Small intestine (tissue), 7 donors: ENCODE measurements around the gene CATSPERD. TPM values are rescaled to one million over a fixed set of nuclear protein-coding genes. Genes with fewer than 3 reads are reported as not detected.
"Not testable (repeated sequence)": the region's sequence is repeated elsewhere in the genome, so short reads cannot be mapped to it uniquely, and the experiment has no call there.

Source experiments
- DNase-seq, 2 donors: peaks; one replicate each; pipeline versions ENCODE4 v3.0.0 to v3.0.0-alpha.2; 2013
- FAIRE-seq: peaks from 2 replicates; lab custom pipeline; 2012; peaks lifted over from hg19 to GRCh38; lab: Jason Lieb, UNC
- H3K27ac ChIP-seq, 3 donors: one replicate each; pipeline ENCODE4 v1.5.1; 2013; ENCODE audit warnings: low read length in 2 of 3, mild to moderate bottlenecking in 2 of 3, control low read depth in 1 of 3, inconsistent platforms in 1 of 3, low read depth in 1 of 3, moderate library complexity in 1 of 3
- H3K27me3 ChIP-seq, 3 donors: one replicate each; pipeline ENCODE4 v1.6.1; 2013; ENCODE audit warnings: low read length in 3 of 3, inconsistent platforms in 1 of 3; ENCODE audit not compliant: control insufficient read depth in 3 of 3, insufficient read depth in 3 of 3
- H3K36me3 ChIP-seq, 3 donors: one replicate each; pipeline ENCODE4 v1.6.1; 2013; ENCODE audit warnings: low read length in 3 of 3, inconsistent platforms in 1 of 3, low read depth in 1 of 3, mild to moderate bottlenecking in 1 of 3, moderate library complexity in 1 of 3; ENCODE audit not compliant: control insufficient read depth in 3 of 3, insufficient read depth in 2 of 3
- H3K4me1 ChIP-seq, 3 donors: one replicate each; pipeline ENCODE4 v1.6.1; 2013; ENCODE audit warnings: low read length in 2 of 3, inconsistent platforms in 1 of 3, low read depth in 1 of 3, mild to moderate bottlenecking in 1 of 3, moderate library complexity in 1 of 3; ENCODE audit not compliant: control insufficient read depth in 3 of 3, insufficient read depth in 2 of 3
- H3K4me3 ChIP-seq, 3 donors: one replicate each; pipeline ENCODE4 v1.5.1; 2013; ENCODE audit warnings: low read length in 3 of 3, control low read depth in 1 of 3, inconsistent platforms in 1 of 3, low read depth in 1 of 3, mild to moderate bottlenecking in 1 of 3, moderate library complexity in 1 of 3
- H3K9me3 ChIP-seq, 2 donors: one replicate each; pipeline ENCODE4 v1.6.1; 2013; ENCODE audit warnings: low read depth in 1 of 2, low read length in 1 of 2; ENCODE audit not compliant: control insufficient read depth in 2 of 2, insufficient read depth in 1 of 2
- WGBS, 3 donors: extraction: QIAGEN DNeasy Blood & Tissue Kit; methylation state at CpG; one replicate each; pipeline ENCODE4 v1.1.7; 2013; 5-methylcytosine and 5-hydroxymethylcytosine counted together
- polyA plus RNA-seq, 4 donors: library from polyadenylated mRNA; stranded (reverse) in 3 of 4; unstranded in 1 of 4; fragments of 200-250 nt in 3 of 4; fragments of 120-200 nt in 1 of 4; gene quantifications; one replicate each; pipeline versions ENCODE4 v1.2.1 to v1.2.3, GENCODE V29; 2013
- donor health status: healthy with polysubstance abuse.
- donor health status: control.
- donor health status: control.
- donor health status: Bipolar disorder and iron deficiency.
- donor health status: healthy.

The CATSPERD gene
- polyA plus RNA-seq, 4 donors, result not detected

DNA sequence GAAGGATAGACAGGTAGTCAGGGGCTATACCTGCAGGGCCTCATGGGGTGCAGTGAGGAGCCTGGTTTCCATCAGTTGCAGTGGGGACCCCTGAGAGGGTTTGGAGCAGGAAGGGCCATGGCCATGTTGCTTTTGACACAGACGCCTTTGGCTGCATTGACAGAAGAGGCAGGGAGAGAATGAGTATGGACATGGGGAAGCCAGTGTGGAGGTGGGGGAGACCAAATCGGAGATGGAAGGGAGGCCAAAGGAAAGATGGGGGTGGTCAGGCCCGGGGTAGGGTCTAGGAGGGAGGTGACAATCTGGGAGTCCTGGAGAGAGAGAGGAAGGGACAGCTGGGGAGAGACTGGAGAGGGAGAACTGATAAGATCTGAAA is 38.3 kb upstream of the CATSPERD start:
- Histone ChIP-seq H3K9me3 (no peaks in the 10 kb centered on the region), H3K27me3 (peaks cover 0 to 4% (median 0%) of the 10 kb centered on the region in 3 donors), H3K27ac (no peak overlapping the region), H3K4me1 (peaks cover 1 to 14% (median 6%) of the 10 kb centered on the region in 3 donors), H3K36me3 (peaks cover 0 to 14% (median 0%) of the 10 kb centered on the region in 3 donors), H3K4me3 (no peak overlapping the region)
- no peak for DNase-seq
- WGBS, 3 donors, result 84 to 88% (median 87%) methylated on average over 3 of the region's 3 CpGs
- no peak for FAIRE-seq

DNA sequence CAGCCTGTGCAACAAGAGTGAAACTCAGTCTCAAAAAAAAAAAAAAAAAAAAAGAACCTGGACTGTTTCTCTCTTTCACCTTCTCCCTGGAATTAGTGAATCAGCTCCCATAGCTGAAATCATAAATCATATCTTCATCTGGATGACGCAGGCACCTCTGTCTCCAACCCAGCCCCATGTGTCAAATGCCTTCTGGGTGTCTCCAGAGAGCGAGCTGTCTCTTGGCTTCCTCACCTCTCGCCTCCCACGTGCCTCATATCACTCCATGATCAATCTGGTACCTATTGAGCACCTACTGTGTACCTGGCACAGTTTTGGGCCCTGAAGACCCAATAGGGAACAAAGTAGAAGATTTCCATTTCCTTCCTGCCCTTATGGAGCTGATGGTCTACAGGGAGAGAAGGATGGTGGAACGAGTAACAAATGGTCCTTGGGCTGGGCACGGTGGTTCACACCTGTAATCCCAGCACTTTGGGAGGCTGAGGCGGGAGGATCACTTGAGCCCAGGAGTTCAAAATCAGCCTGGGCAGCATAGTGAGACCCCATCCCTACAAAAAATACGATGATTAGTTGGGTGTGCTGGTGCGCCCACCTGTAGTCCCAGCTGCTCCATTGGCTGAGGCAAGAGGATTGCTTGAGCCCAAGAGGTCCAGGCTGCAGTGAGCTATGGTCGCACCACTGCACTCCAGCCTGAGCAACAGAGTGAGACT is 37.1 kb upstream of the CATSPERD start:
- Histone ChIP-seq H3K36me3 (peaks cover 0 to 2% (median 0%) of the 10 kb centered on the region in 3 donors), H3K27ac (no peak overlapping the region), H3K4me3 (no peak overlapping the region), H3K4me1 (peaks cover 1 to 17% (median 6%) of the 10 kb centered on the region in 3 donors), H3K9me3 (no peaks in the 10 kb centered on the region), H3K27me3 (peaks cover 0 to 4% (median 0%) of the 10 kb centered on the region in 3 donors)
- 90 to 93% (median 91%) methylated on average over 10 of the region's 10 CpGs for WGBS, 3 donors
- no peak for FAIRE-seq
- DNase-seq, result no peak

DNA sequence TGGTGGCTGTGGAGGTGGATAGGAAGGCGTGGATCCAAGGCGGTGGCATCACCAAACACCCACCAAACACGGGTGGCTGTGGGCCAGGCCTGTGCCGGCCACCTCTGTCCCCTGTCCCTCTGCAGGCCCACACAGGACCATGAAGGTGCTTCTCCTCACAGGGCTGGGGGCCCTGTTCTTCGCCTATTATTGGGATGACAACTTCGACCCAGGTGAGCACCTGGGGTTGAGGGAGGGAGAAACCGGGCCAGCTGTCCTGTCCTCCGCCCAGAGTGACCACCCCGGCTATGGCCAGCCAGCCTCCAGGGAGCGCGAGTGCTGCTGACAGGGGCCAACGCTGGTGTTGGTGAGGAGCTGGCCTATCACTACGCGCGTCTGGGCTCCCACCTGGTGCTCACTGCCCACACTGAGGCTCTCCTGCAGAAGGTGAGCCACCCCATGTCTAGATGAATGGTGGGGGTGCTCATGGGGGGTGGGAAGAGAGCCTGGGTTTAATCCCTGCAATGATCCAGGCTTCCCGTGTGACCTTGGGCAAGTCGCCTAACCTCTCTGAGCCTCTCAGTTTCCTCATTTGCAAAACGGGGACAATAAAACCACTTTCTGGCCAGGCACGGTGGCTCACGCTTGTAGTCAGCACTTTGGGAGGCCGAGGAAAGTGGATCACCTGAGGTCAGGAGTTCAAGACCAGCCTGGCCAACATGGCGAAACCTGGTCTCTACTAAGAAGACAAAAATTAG is 35.6 kb upstream of the CATSPERD start:
- H3K4me3 ChIP-seq, result no peak overlapping the region
- no peak for DNase-seq
- H3K27me3 ChIP-seq, result peaks cover 0 to 4% (median 0%) of the 10 kb centered on the region in 3 donors
- H3K4me1 ChIP-seq, result peaks cover 0 to 12% (median 1%) of the 10 kb centered on the region in 3 donors
- 87 to 92% (median 89%) methylated on average over 21 to 22 of the region's 22 CpGs for WGBS, 3 donors
- no peaks in the 10 kb centered on the region for H3K9me3 ChIP-seq
- H3K36me3 ChIP-seq, result no peaks in the 10 kb centered on the region
- H3K27ac ChIP-seq, result no peak overlapping the region
- FAIRE-seq, result no peak

DNA sequence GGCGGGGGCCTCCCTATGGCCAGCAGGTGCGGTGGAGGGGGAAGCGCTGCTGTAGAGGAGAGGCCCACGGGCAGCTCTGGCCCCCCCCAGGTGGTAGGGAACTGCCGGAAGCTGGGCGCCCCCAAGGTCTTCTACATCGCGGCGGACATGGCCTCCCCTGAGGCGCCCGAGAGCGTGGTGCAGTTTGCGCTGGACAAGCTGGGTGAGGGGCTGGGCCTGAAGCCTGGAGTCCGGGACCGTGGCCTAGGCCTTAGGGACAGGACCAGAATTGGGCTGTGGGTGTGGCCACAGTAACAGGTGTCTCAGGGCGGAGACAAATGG is 34.2 kb upstream of the CATSPERD start:
- H3K4me3 ChIP-seq, result peak overlapping the region; percentile 10 to 49 (median 40)
- FAIRE-seq, result no peak

DNA sequence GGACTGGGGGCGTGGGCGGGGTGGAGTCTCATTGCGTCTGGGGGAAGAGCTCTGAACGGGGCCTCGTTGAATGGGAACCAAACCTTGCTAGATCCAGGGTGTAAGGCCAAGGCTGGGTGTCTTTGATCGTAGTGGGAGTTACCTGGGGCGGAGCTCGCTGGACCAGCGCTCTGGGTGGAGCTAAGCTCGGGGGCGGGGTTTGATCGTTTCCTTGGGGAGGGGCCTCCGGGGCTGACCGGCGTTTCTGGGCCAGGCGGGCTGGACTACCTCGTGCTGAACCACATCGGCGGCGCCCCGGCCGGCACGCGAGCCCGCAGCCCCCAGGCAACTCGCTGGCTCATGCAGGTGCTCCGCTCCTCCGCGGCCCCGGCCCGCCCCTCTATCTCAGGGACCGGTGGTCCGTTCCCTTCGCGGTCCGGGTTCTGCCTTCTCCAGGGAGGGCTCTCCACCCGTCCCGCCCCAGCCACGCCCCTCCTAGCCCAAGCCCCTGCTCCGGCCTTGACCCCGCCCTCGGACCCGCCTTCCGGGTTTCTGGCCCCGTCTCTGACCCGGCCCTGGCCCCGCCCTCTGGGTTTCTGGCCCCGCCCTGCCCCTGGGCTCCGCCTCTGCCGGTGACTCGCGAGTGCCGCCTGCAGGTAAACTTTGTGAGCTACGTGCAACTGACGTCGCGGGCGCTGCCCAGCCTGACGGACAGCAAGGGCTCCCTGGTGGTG is 33.6 kb upstream of the CATSPERD start:
- H3K27me3 ChIP-seq, result no peaks in the 10 kb centered on the region
- peak overlapping the region; percentile 14 to 81 (median 72) for H3K27ac ChIP-seq
- H3K9me3 ChIP-seq, result no peaks in the 10 kb centered on the region
- peaks cover 0 to 8% (median 0%) of the 10 kb centered on the region in 3 donors for H3K4me1 ChIP-seq
- H3K36me3 ChIP-seq, result peaks cover 0 to 10% (median 0%) of the 10 kb centered on the region in 3 donors
- no peak for FAIRE-seq
- H3K4me3 ChIP-seq, result peak overlapping the region; percentile 40 to 51 (median 49)
- 0 to 1% (median 0%) methylated on average over 36 to 59 of the region's 59 CpGs for WGBS, 3 donors
- DNase-seq, result peak; percentile 96 to 97

More for the DNA sequence above, 34.2 kb upstream of the CATSPERD start:
- peaks cover 0 to 9% (median 0%) of the 10 kb centered on the region in 3 donors for H3K4me1 ChIP-seq
- peaks cover 0 to 5% (median 0%) of the 10 kb centered on the region in 3 donors for H3K36me3 ChIP-seq
- 25 to 35% (median 35%) methylated on average over 15 to 16 of the region's 16 CpGs for WGBS, 3 donors
- H3K27me3 ChIP-seq, result peaks cover 0 to 1% (median 0%) of the 10 kb centered on the region in 3 donors
- no peaks in the 10 kb centered on the region for H3K9me3 ChIP-seq
- H3K27ac ChIP-seq, result peak overlapping the region in 2 of 3 donors; percentile 72 to 81
- no peak for DNase-seq

DNA sequence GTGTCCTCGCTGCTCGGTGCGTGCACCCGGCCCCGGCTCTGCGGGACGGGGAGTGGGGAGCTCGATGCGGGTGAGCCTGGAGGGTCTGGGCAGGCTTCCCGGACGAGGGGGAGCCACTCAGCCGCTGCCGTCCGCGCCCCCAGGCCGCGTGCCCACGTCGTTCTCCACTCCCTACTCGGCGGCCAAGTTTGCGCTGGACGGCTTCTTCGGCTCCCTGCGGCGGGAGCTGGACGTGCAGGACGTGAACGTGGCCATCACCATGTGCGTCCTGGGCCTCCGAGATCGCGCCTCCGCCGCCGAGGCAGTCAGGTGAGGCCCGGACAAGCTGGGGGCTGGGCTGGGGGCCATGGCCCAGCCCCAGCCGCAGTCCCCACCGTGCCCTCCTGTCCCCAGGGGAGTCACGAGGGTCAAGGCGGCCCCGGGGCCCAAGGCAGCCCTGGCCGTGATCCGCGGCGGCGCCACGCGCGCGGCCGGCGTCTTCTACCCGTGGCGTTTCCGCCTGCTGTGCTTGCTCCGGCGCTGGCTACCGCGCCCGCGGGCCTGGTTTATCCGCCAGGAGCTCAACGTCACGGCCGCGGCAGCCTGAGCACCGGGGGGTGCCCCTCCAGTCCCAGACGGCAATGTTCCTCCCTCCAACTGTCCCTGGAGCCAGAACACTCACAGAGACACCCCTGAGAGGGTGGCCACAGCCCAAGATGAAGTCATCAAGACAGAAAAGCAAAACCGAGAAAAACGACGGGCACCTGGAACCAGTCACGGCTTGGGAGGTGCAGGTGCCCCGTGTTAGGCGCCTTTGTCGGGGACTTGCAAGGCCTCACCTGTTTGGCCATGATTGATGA is 32.9 kb upstream of the CATSPERD start:
- no peak for FAIRE-seq
- 53 to 58% (median 54%) methylated on average over 59 to 76 of the region's 76 CpGs for WGBS, 3 donors
- Histone ChIP-seq H3K4me3 (peak overlapping the region in 2 of 3 donors; percentile 20 to 40), H3K4me1 (peaks cover 0 to 16% (median 0%) of the 10 kb centered on the region in 3 donors), H3K27ac (peak overlapping the region; percentile 14 to 81 (median 28)), H3K36me3 (peaks cover 0 to 18% (median 0%) of the 10 kb centered on the region in 3 donors), H3K9me3 (no peaks in the 10 kb centered on the region), H3K27me3 (no peaks in the 10 kb centered on the region)
- no peak for DNase-seq

DNA sequence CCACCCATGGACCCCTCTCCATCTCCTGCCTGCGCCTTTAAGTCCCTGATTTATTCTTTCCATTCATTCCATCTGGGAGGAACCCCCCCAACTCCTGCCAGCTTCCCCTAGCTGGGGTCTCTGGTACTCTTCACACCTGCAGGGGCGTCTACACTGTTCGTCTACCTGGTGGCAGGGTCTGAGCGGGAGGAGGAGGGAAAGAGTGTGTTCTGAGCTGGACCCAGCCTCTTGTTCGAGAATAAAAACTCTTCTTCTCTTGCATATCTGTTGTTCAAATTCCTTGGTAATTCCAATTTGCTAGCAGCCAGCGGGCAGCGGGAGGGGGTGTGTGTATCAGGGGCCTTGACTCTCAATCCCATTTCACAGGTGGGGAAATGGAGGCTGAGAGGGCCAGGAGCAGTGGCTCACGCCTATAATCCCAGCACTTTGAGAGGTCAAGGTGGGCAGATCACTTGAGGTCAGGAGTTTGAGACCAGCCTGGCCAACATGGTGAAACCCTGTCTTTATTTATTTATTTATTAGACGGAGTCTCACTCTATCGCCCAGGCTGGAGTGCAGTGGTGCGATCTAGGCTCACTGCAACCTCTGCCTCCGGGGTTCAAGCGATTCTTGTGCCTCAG is 32.1 kb upstream of the CATSPERD start:
- Histone ChIP-seq H3K36me3 (peaks cover 0 to 26% (median 0%) of the 10 kb centered on the region in 3 donors), H3K4me1 (peaks cover 0 to 21% (median 0%) of the 10 kb centered on the region in 3 donors)
- H3K27me3 ChIP-seq, H3K4me3 ChIP-seq, FAIRE-seq, H3K9me3 ChIP-seq, DNase-seq, H3K27ac ChIP-seq: not testable (repeated sequence)
- 93 to 97% (median 94%) methylated on average over 13 of the region's 13 CpGs for WGBS, 3 donors
